HG02938 (cell line): Measurements from ENCODE around the gene BNIP2.
"Not testable (repeated sequence)": the region's sequence is repeated elsewhere in the genome, so short reads cannot be mapped to it uniquely, and the experiment has no call there.

Source experiments
- ATAC-seq: cut with Tn5 transposase; IDR thresholded peaks from one replicate; pipeline ENCODE4 v1.9.1; 2021; ENCODE audit warnings: mild to moderate bottlenecking, moderate library complexity; ENCODE audit not compliant: unreplicated experiment

Gene BNIP2

DNA sequence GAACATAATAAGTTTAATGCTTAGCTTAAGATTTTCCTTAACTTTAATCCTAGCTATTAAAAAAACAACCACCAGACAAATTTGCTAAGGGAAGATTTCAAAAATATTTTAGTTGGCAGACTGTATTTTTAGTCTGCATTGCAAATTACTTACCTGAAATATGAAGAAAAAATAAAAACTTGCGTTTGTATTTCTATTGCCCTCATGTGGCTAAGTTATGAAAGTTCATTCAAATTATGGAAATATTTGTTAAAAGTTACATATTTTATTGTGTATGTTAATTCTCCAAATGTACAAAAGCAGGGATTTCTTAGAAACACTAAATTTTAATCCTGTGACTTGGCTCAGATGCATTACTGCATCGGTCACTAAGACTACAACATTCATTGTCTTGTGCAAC lies 46.8 kb downstream of the BNIP2 start:
- no peak for ATAC-seq

DNA sequence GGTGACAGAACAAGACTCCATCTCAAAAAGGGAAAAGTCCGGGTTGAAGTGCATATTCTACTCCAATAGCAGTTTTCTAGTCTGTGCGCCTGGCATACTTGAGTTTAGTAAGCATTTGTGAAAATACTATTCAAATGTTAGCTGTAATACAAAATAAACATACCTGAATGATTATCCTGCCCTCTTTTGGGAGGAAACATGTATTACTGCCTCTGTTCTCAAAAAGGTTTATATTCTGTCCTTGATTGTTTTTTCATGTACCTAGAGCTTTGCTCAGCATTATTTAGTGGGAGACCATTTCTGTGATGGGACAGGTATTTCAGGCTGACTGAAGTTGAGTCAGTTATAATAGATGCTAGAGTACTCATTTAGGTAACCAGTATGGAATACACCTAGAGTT lies 51.6 kb downstream of the BNIP2 start:
- ATAC-seq: not testable (repeated sequence)

DNA sequence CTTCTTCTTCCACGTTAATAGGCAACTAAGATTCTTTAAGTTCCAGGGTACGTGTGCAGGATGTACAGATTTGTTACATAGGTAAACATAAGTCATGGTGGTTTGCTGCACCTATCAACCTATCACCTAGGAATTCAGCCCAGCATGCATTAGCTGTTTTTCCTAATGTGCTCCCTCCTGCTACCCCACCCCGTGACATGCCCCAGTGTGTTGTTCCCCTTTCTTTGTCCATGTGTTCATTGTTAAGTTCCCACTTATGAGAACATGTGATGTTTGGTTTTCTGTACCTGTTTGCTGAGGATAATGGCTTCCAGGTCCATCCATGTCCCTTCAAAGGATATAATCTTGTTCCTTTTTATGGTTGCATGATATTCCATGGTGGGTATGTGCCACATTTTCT lies 52.9 kb downstream of the BNIP2 start:
- no peak for ATAC-seq

DNA sequence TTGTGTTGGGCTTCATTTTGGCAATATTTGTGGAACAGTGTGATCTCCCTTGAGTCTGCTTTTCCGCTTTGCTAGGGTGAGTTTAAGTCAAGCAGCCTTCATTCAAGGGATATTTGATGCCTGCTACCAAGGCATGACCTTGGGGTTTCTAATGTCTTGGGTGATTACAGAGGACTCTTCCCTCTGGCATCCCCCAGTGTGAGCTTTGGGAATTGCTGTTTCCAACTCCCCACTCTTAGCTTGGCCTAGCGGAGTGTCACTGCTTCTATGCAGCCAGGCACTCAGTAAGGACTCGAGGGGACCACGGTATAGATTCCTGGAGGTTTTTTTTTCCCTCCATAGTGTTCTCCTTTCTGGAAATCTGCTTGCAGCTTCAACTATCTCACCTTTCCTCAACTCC lies 56.4 kb downstream of the BNIP2 start:
- ATAC-seq: no peak

DNA sequence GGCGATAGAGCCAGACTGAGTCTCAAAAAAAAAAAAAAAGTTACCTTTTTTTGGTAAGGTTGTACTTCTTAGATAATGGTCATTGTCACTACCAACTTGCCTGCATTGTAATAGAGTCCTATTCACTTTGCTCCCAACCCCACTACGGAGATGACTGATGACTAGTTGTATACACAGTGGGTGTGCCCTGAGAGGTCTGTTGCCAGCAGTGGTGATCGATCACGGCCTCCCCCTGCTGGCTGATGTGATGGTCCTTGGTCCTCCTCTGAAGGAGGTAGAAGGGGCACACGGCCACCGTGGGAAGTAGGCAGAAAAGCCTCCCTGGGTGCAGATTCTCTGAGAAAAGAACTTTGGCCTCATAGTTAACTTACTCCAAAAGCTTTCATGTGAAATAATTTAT lies 66.8 kb downstream of the BNIP2 start:
- peak; percentile 65 for ATAC-seq

DNA sequence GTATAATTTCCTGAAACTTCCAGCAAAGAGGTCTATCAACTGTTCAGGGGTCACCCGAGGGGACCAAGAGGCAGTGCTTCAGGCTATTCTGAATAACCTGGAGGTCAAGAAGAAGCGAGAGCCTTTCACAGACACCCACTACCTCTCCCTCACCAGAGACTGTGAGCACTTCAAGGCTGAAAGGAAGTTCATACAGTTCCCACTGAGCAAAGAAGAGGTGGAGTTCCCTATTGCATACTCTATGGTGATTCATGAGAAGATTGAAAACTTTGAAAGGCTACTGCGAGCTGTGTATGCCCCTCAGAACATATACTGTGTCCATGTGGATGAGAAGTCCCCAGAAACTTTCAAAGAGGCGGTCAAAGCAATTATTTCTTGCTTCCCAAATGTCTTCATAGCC lies 70.7 kb downstream of the BNIP2 start:
- ATAC-seq: no peak

DNA sequence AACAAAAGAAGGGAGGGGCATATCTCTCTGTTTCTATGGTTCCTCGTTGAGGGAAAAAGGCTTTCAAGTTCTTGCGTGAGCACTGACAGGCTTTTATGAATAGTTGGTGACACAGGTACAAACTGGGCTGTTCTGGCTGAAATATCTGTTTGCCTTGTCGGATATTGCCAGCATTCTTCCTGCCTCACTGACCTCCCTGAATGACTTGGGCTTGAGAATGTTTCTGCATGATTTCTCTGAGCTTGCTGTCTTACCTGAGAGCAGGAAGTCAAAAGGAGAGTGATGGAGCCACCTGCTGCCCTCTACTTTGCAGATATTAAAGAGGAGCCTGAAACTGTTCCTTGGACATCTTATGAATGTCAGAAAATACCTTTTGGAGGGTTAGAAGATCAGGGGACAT lies 72.7 kb downstream of the BNIP2 start:
- ATAC-seq: no peak

DNA sequence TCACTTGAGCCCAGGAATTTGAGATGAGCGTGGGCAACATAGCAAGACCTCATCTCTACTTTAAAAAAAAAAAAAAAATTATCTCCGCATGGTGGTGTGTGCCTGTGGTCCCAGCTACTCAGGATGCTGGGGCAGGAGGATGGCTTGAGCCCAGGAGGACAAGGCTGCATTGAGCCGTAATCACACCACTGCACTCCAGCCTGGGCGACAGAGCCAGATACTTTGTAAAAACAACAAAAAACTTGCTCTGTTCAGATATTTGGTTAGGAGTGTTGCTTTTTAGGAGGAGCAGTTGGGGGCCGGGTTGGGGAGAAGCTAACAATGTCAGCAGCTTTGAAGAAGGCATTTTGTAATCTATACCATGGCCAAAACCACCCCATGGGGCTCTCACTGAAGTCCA lies 73.5 kb downstream of the BNIP2 start:
- no peak for ATAC-seq

DNA sequence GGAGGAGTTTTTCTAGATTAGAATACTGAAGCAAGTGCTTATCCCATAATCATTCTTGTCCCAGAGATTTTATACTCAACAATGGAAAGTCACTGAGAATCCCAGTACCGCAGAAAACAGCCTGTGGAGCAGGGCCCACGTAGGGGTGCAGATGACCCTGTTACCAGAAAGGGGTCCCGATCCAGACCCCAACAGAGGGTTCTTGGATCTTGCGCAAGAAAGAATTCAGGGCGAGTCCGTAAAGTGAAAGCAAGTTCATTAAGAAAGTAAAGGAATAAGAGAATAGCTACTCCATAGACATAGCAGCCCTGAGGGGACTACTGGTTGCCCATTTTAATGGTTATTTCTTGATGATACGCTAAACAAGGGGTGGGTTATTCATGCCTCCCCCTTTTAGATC lies 75.0 kb downstream of the BNIP2 start:
- ATAC-seq: no peak

DNA sequence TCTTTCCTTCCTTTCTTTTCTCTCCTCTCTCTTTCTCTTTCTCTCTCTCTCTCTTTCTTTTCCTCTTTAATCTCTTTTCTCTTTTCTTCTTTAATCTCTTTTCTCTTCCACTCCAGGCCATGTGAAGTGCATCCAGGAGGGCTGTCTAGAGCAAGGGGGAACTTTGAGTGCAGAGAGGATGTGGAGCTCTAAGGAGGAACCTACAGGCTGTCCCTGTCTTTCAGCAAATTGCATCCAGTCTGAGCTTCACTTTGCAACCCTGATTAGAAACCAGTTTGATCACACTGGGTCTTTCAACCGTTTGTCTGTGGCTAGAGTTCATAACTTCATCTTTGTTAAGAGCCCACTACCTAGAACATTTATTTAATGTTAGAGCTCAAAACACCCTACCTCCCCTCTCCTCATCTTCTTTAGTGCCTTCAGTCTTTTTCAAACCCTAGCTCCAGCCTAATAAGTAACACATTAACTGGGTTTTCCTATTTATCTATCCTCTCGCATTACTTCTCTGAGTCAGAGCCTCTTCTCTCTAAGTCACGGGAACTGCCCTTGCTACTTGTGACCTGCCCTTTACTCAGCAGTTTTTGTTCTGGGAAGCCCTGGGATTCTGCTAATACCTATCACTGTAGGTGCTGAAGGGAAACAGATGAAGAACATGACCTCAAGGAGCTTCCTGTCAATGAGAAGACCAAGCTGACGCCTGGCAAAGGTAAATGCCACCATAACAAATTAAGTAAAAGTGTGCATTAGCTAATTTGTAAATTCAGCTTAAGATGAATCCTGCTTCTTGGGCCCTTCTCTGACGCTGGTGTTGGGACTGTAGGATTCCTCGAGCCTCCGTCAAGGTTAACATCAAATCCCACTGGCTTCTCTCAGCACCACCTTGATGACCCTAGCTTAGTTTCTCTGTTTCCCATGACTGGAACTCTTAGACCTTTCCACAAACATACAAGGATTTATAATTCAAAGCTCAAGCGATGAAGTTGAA lies 77.6 kb downstream of the BNIP2 start, which contains the start of gene GCNT3:
Gene GCNT3, plus strand, starts transcription at position 508 of the 985 bp plus-strand sequence. CDS start 6,456 bp downstream, outside the sequence.
- ATAC-seq: no peak

DNA sequence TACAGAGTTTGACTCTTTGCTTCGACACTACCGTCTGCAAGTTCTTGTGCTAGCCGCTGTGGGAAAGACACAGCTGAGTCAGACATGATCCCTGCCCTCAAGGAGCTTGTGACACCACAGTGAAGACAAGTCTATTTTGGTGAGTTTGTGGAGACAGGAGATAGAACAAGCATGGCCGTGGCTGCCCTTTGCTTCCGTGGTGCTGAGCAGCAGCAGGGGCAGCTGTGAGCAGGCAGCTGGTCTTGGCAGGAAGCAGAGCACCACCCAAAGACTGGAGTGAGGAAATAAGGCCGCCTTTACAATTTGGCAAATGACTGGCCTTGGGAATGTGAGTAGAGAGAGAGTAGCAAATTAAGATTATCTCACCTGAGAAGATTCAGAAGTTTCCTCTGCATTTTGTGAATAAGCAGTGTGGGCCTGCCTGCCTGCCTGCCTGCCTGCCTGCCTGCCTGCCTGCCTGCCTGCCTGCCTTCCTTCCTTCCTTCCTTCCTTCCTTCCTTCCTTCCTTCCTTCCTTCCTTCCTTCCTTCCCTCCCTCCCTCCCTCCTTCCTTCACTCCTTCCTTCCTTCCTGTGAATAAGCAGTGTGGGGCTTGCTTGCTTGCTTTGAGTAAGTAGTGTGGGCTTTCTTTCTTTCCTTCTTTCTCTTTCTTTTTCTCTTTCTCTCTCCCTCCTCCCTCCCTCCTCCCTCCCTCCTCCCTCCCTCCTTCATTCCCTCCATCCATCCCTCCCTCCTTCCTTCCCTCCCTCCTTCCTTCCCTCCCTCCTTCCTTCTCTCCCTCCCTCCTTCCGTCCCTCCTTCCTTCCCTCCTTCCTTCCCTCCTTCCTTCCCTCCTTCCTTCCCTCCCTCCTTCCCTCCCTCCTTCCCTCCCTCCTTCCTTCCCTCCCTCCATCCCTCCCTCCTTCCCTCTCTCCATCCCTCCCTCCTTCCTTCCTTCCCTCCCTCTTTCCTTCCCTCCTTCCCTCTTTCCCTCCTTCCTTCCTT lies 79.1 kb downstream of the BNIP2 start:
- ATAC-seq: no peak
